HG03159 (cell line): ENCODE measurements around the gene ZNF653.
A peak's percentile ranks its signal among the peaks of the same experiment; 100 is the strongest.

Experiments
- ATAC-seq: cut with Tn5 transposase; IDR thresholded peaks from one replicate; pipeline ENCODE4 v1.9.1; 2021; ENCODE audit warnings: mild to moderate bottlenecking, moderate library complexity; ENCODE audit not compliant: unreplicated experiment

Gene ZNF653

GRCh38 chr19:11505504-11506100 is at the start of gene ZNF653:
ZNF653 (minus strand) TSS chr19:11505839; CDS start chr19:11505786, 53 bp downstream.
- peak; percentile 58 for ATAC-seq

- no peak for ATAC-seq
Observed at GRCh38 chr19:11555246-11555645, 49.6 kb upstream of the ZNF653 start.

- ATAC-seq, result no peak
Observed at GRCh38 chr19:11554160-11554559, 48.5 kb upstream of the ZNF653 start.

GRCh38 chr19:11552666-11553372 is 47.2 kb upstream of the ZNF653 start:
- no peak for ATAC-seq

- no peak for ATAC-seq
Observed at GRCh38 chr19:11551603-11552235, 46.1 kb upstream of the ZNF653 start.

- ATAC-seq, result no peak
Observed at GRCh38 chr19:11550265-11550664, 44.6 kb upstream of the ZNF653 start.

- ATAC-seq, result no peak
Observed at GRCh38 chr19:11549386-11549953, 43.8 kb upstream of the ZNF653 start.

- no peak for ATAC-seq
Observed at GRCh38 chr19:11547929-11548700, 42.5 kb upstream of the ZNF653 start.

GRCh38 chr19:11541238-11541637 is 35.6 kb upstream of the ZNF653 start:
- no peak for ATAC-seq

GRCh38 chr19:11540645-11541044 is 35.0 kb upstream of the ZNF653 start:
- ATAC-seq, result no peak

- no peak for ATAC-seq
Observed at GRCh38 chr19:11539495-11540365, 34.1 kb upstream of the ZNF653 start.

GRCh38 chr19:11538232-11539036 is 32.8 kb upstream of the ZNF653 start, which contains the start of gene CNN1:
CNN1 (plus strand) TSS chr19:11538851; CDS start chr19:11538928, 77 bp downstream.
- ATAC-seq, result no peak

GRCh38 chr19:11535792-11536595 is 30.4 kb upstream of the ZNF653 start:
- ATAC-seq, result no peak

- ATAC-seq, result no peak
Observed at GRCh38 chr19:11534948-11535347, 29.3 kb upstream of the ZNF653 start.

- ATAC-seq, result no peak
Observed at GRCh38 chr19:11534538-11534937, 28.9 kb upstream of the ZNF653 start.

GRCh38 chr19:11530432-11530831 is 24.8 kb upstream of the ZNF653 start:
- no peak for ATAC-seq

- peak; percentile 97 for ATAC-seq
Observed at GRCh38 chr19:11528551-11529341, 23.1 kb upstream of the ZNF653 start, which contains the start of gene ECSIT. ECSIT (minus strand) TSS chr19:11529134; CDS start chr19:11519170, 9,964 bp downstream.
